Stimulated activated CD4-positive, alpha-beta T cell treated with anti-CD3 and anti-CD28 coated beads, Interleukin-1b, Interleukin-23, amount 100 ng/mL, for 24 hours (primary cell): Measurements from ENCODE around the gene FAM241B.

Experiments
- DNase-seq, 4 experiments: peaks; one replicate each; pipeline ENCODE4 v3.0.0-alpha.2; 2020; ENCODE audit warnings: low read depth in 4 of 4, low spot score in 1 of 4

Gene FAM241B

GRCh38 chr10:69629897-69630650 is at the start of gene FAM241B:
Gene FAM241B, plus strand, starts transcription at chr10:69630247. Its CDS starts 1,497 bp downstream, at chr10:69631744.
- peak; percentile 34 to 65 (median 61) for DNase-seq

GRCh38 chr10:69580435-69580834 is 49.6 kb upstream of the FAM241B start:
- no peak for DNase-seq

GRCh38 chr10:69583106-69583505 is 46.9 kb upstream of the FAM241B start:
- no peak for DNase-seq

GRCh38 chr10:69584624-69585023 is 45.4 kb upstream of the FAM241B start:
- no peak for DNase-seq

- no peak for DNase-seq
Measured at GRCh38 chr10:69588358-69588757, 41.7 kb upstream of the FAM241B start.

- no peak for DNase-seq
Measured at GRCh38 chr10:69600761-69601330, 29.2 kb upstream of the FAM241B start.

GRCh38 chr10:69609077-69609476 is 21.0 kb upstream of the FAM241B start:
- DNase-seq = no peak

- no peak for DNase-seq
Measured at GRCh38 chr10:69612760-69613159, 17.3 kb upstream of the FAM241B start.

GRCh38 chr10:69614130-69614529 is 15.9 kb upstream of the FAM241B start:
- no peak for DNase-seq

- no peak for DNase-seq
Measured at GRCh38 chr10:69616358-69616757, 13.7 kb upstream of the FAM241B start.

GRCh38 chr10:69618746-69619145 is 11.3 kb upstream of the FAM241B start:
- DNase-seq = no peak

- DNase-seq = no peak
Measured at GRCh38 chr10:69619626-69620025, 10.4 kb upstream of the FAM241B start.

- no peak for DNase-seq
Measured at GRCh38 chr10:69620625-69621024, 9.4 kb upstream of the FAM241B start.

GRCh38 chr10:69624245-69624786 is 5.7 kb upstream of the FAM241B start:
- no peak for DNase-seq

GRCh38 chr10:69626826-69627225 is 3.2 kb upstream of the FAM241B start:
- DNase-seq = no peak

- no peak for DNase-seq
Measured at GRCh38 chr10:69628891-69629290, 1.2 kb upstream of the FAM241B start.

- no peak for DNase-seq
Measured at GRCh38 chr10:69629519-69629896, 539 bp upstream of the FAM241B start.

- DNase-seq = no peak
Measured at GRCh38 chr10:69630651-69631400, 779 bp downstream of the FAM241B start.

- DNase-seq = no peak
Measured at GRCh38 chr10:69631566-69631965, 1.5 kb downstream of the FAM241B start.

- no peak for DNase-seq
Measured at GRCh38 chr10:69632516-69633199, 2.6 kb downstream of the FAM241B start.
